Stimulated activated CD4-positive, alpha-beta T cell treated with anti-CD3 and anti-CD28 coated beads, Interleukin-1b, Interleukin-23, amount 100 ng/mL, for 4 hours (primary cell): Measurements from ENCODE around the gene PLD5.
"Not testable (repeated sequence)": the region's sequence is repeated elsewhere in the genome, so short reads cannot be mapped to it uniquely, and the experiment has no call there.

Source experiments
- DNase-seq, 2 donors: peaks; one replicate each; pipeline ENCODE4 v3.0.0-alpha.2; 2020; ENCODE audit warnings: low read depth in 2 of 2

PLD5 gene

DNA sequence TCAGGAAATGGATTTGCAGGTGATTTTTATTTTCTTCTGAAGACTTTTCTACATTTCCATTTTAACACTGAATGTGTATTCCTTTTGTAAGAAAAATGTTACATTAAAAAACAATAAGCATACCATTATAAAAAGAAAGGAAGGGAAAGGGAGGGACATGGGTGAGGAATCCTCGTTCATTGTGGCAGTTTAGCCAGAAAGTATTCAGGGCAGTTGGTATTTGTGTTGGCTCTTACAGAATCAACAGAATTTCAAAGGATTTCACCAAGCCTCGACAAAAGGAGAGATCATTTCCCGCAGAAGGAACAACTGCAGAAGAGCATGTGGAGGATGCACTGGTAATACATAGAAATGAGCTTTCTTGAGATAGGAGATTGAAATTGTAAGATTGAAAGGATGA is 35.0 kb downstream of the PLD5 start:
- no peak for DNase-seq

GRCh38 chr1:242477944-242478343 is 46.6 kb downstream of the PLD5 start:
- no peak for DNase-seq

GRCh38 chr1:242470774-242471173 is 53.7 kb downstream of the PLD5 start:
- DNase-seq = no peak

- no peak for DNase-seq
Measured at GRCh38 chr1:242468784-242469183, 55.7 kb downstream of the PLD5 start.

- DNase-seq = peak in 1 of 2 donors; percentile 4
Measured at GRCh38 chr1:242467556-242468145, 56.8 kb downstream of the PLD5 start.

- no peak for DNase-seq
Measured at GRCh38 chr1:242462867-242463266, 61.6 kb downstream of the PLD5 start.

GRCh38 chr1:242459740-242460139 is 64.8 kb downstream of the PLD5 start:
- DNase-seq = not testable (repeated sequence)

DNA sequence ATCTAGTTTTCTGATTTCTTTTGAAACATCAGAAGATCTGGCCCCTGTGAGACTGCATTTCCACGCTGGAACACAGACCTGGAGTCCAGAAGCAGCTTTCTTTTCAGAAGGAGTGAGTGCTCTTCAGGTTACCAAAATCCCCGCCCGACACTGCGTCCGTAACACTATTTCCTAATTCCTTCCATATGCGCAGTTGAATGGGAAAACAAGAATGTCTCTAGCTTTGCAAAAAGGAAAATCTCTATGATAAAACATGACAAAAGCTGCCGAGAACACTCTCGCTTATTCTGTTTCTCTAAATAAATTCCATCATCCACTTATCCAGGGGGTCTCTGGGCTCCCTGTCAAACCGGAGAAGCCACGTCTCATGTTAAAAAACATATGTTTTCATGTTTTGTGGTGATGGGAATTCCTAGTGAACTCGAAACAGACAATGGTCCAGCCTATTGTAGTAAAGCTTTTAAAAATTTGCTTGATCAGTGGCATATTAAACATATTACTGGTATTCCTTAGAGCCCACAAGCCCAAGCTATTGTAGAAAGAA is 67.7 kb downstream of the PLD5 start:
- DNase-seq = no peak

GRCh38 chr1:242455052-242455361 is 69.5 kb downstream of the PLD5 start:
- no peak for DNase-seq

- no peak for DNase-seq
Measured at GRCh38 chr1:242454262-242455051, 70.0 kb downstream of the PLD5 start.

DNA sequence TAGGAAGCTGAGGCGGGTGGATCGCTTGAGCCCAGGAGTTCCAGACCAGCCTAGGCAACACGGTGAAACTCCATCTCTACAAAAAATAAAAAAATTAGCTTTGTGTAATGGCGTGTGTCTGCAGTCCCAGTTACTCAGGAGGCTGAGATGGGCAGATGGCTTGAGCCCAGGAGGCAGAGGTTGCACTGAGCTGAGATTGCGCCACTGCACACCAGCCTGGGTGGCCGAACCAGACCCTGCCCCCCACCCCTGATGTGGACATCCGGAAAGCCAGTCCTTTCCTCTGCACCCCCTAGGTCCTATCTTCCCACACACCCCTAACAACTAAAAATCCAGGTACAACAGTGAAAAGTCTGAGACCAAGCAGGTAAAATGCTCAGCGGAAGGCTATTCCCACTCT is 71.9 kb downstream of the PLD5 start:
- no peak for DNase-seq

GRCh38 chr1:242449661-242450060 is 74.8 kb downstream of the PLD5 start:
- no peak for DNase-seq

DNA sequence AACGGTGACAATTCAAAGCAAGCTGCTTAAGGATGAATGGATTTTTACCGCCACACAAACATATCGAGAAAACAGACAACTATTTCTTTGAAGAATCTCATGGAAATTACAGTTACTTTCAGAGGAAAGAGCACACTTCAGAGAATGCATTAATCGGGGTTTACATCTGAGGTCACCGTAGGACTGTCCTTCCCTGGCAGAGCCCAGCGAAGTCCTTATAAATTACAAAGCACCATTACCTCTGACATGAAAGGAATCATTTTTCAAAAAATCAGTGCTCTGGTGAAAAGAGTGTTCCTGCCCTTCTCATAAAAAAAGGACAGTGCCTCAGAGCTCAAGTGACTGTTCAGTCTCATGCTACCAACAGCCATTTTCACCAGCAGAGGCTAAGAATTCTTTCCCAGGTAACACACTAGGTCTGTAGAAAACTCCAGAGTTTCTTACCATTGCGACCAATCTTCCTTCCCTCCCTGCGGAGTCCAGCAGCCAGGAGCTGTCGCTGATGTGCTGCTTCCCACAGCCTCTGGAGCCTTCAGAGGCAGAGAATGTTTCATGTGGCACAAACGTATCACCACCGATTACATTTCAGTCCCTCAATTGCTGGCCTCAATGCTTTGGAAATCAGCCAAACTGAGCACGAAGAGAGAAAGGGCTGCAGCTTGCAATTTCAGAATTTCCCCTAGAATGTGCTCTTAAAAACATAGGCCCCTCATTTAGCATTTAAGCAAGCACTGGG is 75.4 kb downstream of the PLD5 start:
- no peak for DNase-seq

DNA sequence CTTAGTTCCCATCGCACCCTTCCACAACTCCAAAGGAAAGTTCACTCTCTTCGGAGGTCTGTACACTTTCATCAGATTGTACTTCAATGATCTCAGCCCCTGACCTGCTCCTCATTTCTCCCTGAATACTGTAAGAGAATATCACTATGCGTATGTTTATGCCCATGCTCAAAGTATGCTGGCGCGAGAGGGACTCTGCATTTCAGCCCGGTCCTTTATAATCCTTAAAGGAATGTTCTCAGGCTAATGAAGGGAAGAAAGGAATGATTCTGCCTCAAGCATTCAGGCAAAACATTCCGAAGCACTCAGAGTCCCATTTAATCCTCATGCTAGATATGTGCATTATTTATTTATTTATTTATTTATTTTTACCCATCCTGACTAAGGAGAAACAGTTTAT is 76.8 kb downstream of the PLD5 start:
- no peak for DNase-seq

GRCh38 chr1:242440757-242441156 is 83.7 kb downstream of the PLD5 start:
- no peak for DNase-seq

DNA sequence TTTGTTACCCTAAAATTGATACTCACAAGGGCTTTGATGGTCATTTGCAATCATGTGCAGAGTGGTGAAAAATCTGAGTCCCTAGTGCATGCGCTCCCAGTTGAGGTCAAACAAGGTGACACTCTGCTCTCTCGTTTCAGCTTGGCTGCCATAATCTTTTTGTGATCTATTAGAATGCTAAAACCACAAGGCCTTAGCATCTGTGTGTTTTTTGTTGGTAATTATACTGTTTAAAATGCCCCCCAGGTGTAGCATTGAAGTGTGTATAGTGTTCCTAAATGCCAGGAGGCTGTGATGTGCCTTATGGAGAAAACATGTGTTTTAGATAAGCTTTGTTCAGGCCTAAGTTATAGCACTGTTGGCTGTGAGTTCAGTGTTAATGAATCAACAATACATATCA is 89.3 kb downstream of the PLD5 start:
- DNase-seq = no peak

GRCh38 chr1:242432491-242433095 is 91.9 kb downstream of the PLD5 start:
- DNase-seq = no peak

- no peak for DNase-seq
Measured at GRCh38 chr1:242431786-242432185, 92.7 kb downstream of the PLD5 start.

GRCh38 chr1:242430956-242431355 is 93.5 kb downstream of the PLD5 start:
- no peak for DNase-seq

- DNase-seq = no peak
Measured at GRCh38 chr1:242428399-242429190, 95.9 kb downstream of the PLD5 start.

GRCh38 chr1:242427519-242427918 is 97.0 kb downstream of the PLD5 start:
- DNase-seq = no peak
